Loucy (cell line): ENCODE results near the gene RPRM.

Source experiments
- CTCF ChIP-seq: fragments of 200-600 bp; sonication (generic); conservative IDR thresholded peaks from 2 replicates; pipeline ENCODE4 v1.5.1; 2014; ENCODE audit warnings: mild to moderate bottlenecking, antibody characterized with exemption, low read length
- EZH2phosphoT487 ChIP-seq: fragments of 200-600 bp; IDR thresholded peaks from 2 replicates; pipeline ENCODE4 v1.6.1; 2018; ENCODE audit warnings: antibody characterized with exemption, mild to moderate bottlenecking, moderate library complexity, borderline replicate concordance

GRCh38 chr2:153464395-153464794 lies 14.2 kb downstream of the RPRM start:
- no peak for TF ChIP-seq CTCF
- no peak for TF ChIP-seq EZH2phosphoT487
